Gastrocnemius medialis (tissue), 4 donors: ENCODE data around the gene IL6ST.

ENCODE experiments used
- CTCF ChIP-seq, 5 experiments: fragments of 450-650 bp in 3 of 5; fragments of 200-600 bp in 2 of 5; sonication (generic) in 2 of 5; IDR thresholded peaks in 4 of 5; conservative IDR thresholded peaks in 1 of 5; 1 replicate in 4 of 5; 2 replicates in 1 of 5; pipeline ENCODE4 v1.5.1; 2016 to 2019; ENCODE audit warnings: antibody characterized with exemption in 5 of 5, mild to moderate bottlenecking in 3 of 5, moderate library complexity in 3 of 5
- POLR2A ChIP-seq, 2 donors: fragments of 450-650 bp; IDR thresholded peaks; one replicate each; pipeline ENCODE4 v1.6.1; 2017; ENCODE audit warnings: antibody characterized with exemption in 2 of 2, mild to moderate bottlenecking in 2 of 2, moderate library complexity in 2 of 2

DNA sequence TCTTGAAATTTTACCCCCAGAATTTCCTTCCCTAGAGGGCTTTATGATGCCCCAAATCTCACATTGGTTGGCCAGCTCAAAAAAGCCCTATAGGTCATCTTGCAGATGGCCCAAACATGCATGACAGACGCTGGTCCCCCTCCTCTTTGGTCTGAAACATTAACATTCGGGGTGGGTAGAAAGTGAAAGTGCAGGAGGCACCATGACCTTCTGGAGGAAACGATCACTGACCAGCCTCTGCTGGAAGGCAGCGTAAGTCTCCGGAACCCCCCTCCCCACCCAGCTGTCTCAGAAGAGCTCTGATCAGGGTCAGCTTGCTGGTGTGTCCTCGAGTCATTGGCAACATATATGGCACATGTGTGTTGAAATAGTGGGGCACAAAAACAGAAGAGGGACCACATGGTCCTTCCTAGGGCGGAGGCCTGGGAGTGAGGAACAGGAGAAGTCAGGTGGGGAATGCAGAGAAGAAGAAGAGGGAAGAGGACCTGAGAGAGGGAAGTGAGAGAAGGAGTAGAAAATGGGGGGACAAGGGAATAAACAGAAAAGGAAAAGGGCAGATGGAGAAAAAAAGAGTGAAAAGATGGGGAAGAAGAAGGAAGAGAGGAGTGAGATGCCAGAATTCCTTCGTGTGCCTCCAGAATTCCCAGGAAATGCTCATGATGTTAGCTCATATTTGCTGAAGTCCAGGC, 97.4 kb downstream of the IL6ST start:
- TF ChIP-seq CTCF (IDR thresholded peaks at IDR 0.05 in 4 of 5, conservative IDR thresholded peaks at IDR 0.05 in 1 of 5) (no peak), POLR2A (IDR thresholded peaks at IDR 0.05) (no peak)
